Neural cell (in vitro differentiated cells): ENCODE data around the gene PXK. TPM values are rescaled to one million over a fixed set of nuclear protein-coding genes. Genes with fewer than 3 reads are reported as not detected.

Source experiments
- H2AFZ ChIP-seq: fragments of 200-600, 300-800 bp; sonication (generic), shearing (Covaris generic); 2 replicates; pipeline ENCODE4 v1.6.0; 2014; ENCODE audit warnings: low read depth, mild to moderate bottlenecking, antibody characterized with exemption, low read length, moderate library complexity
- H3F3A ChIP-seq: fragments of 200-600 bp; shearing (Covaris generic); 2 replicates; pipeline ENCODE4 v1.6.1; 2016; ENCODE audit warnings: mild to moderate bottlenecking, moderate library complexity, mixed read lengths, antibody characterized with exemption, low read length; ENCODE audit not compliant: insufficient read depth, poor library complexity, severe bottlenecking
- H3K27ac ChIP-seq: fragments of 200-600, 300-800 bp; sonication (generic), shearing (Covaris generic); 2 replicates; pipeline ENCODE4 v1.5.1; 2014; ENCODE audit warnings: mild to moderate bottlenecking, low read length, moderate library complexity
- H3K27me3 ChIP-seq: fragments of 300-800, 200-600 bp; sonication (generic), shearing (Covaris generic); 2 replicates; pipeline ENCODE4 v1.6.0; 2014; ENCODE audit warnings: mild to moderate bottlenecking, low read depth, low read length, moderate library complexity; ENCODE audit not compliant: insufficient read depth
- H3K36me3 ChIP-seq: fragments of 300-800, 200-600 bp; sonication (generic), shearing (Covaris generic); 2 replicates; pipeline ENCODE4 v1.5.1; 2014; ENCODE audit warnings: mild to moderate bottlenecking, antibody characterized with exemption, low read length, moderate library complexity; ENCODE audit not compliant: insufficient read depth
- H3K4me2 ChIP-seq: fragments of 300-800, 200-600 bp; sonication (generic), shearing (Covaris generic); 2 replicates; pipeline ENCODE4 v1.6.0; 2014; ENCODE audit warnings: mild to moderate bottlenecking, low read length
- H3K4me3 ChIP-seq: fragments of 300-800, 200-600 bp; sonication (generic), shearing (Covaris generic); 2 replicates; pipeline ENCODE4 v1.5.1; 2014; ENCODE audit warnings: mild to moderate bottlenecking, low read length, moderate library complexity
- H3K79me2 ChIP-seq: fragments of 200-600 bp; shearing (Covaris generic); replicated peaks from 2 replicates; pipeline ENCODE4 v1.6.0; 2014; ENCODE audit warnings: mild to moderate bottlenecking, low read length, moderate library complexity; ENCODE audit not compliant: insufficient read depth
- H3K9ac ChIP-seq: fragments of 300-800, 200-600 bp; sonication (generic), shearing (Covaris generic); 2 replicates; pipeline ENCODE4 v1.6.1; 2016; ENCODE audit warnings: mild to moderate bottlenecking, low read length, mixed read lengths
- H3K9me2 ChIP-seq: fragments of 200-600 bp; shearing (Covaris generic); 2 replicates; pipeline ENCODE4 v1.6.1; 2016; ENCODE audit warnings: mild to moderate bottlenecking, low read length, mixed read lengths; ENCODE audit not compliant: insufficient read depth
- H3K9me3 ChIP-seq: fragments of 200-600, 300-800 bp; sonication (generic), shearing (Covaris generic); 2 replicates; pipeline ENCODE4 v1.6.1; 2016; ENCODE audit warnings: mild to moderate bottlenecking, mixed run types, low read length, moderate library complexity, mixed read lengths
- H4K20me1 ChIP-seq: fragments of 200-600 bp; shearing (Covaris generic); 2 replicates; pipeline ENCODE4 v1.6.1; 2016; ENCODE audit warnings: mild to moderate bottlenecking, mixed run types; ENCODE audit not compliant: insufficient read depth
- EP300 ChIP-seq: fragments of 450-650 bp; conservative IDR thresholded peaks from 2 replicates; pipeline ENCODE4 v1.6.1; 2014; ENCODE audit warnings: antibody characterized with exemption, mild to moderate bottlenecking, moderate library complexity; ENCODE audit not compliant: poor library complexity, severe bottlenecking
- EZH2 ChIP-seq: fragments of 200-600, 300-800 bp; shearing (Covaris generic), sonication (generic); IDR thresholded peaks from 2 replicates; pipeline ENCODE4 v1.6.1; 2014; ENCODE audit warnings: antibody characterized with exemption, low read length, borderline replicate concordance, mild to moderate bottlenecking; ENCODE audit not compliant: insufficient read depth, poor library complexity, severe bottlenecking
- MXI1 ChIP-seq: fragments of 450-650 bp; conservative IDR thresholded peaks from 2 replicates; pipeline ENCODE4 v1.6.1; 2014; ENCODE audit warnings: antibody characterized with exemption, mild to moderate bottlenecking; ENCODE audit not compliant: poor library complexity, severe bottlenecking
- POLR2AphosphoS5 ChIP-seq: IDR thresholded peaks from 2 replicates; pipeline ENCODE4 v1.6.1; 2012
- RAD21 ChIP-seq: fragments of 450-650 bp; conservative IDR thresholded peaks from 2 replicates; pipeline ENCODE4 v1.6.1; 2014; ENCODE audit warnings: antibody characterized with exemption, mild to moderate bottlenecking, moderate library complexity
- SMC3 ChIP-seq: fragments of 450-650 bp; conservative IDR thresholded peaks from 2 replicates; pipeline ENCODE4 v1.6.1; 2014; ENCODE audit warnings: antibody characterized with exemption, mild to moderate bottlenecking, moderate library complexity; ENCODE audit not compliant: poor library complexity
- TAF1 ChIP-seq: IDR thresholded peaks from 2 replicates; pipeline ENCODE4 v1.6.1; 2012; ENCODE audit warnings: low read depth
- polyA plus RNA-seq: library from polyadenylated mRNA; depleted of rRNA; stranded (reverse); fragments of >200 nt; gene quantifications from 2 replicates; pipeline ENCODE4 v1.2.3, GENCODE V29; 2014
- TF ChIP-seq, protein P1 (sequence below): fragments of 450-650 bp; IDR thresholded peaks from 2 replicates; pipeline ENCODE4 v1.5.1; 2014; ENCODE audit warnings: antibody characterized with exemption, mild to moderate bottlenecking, moderate library complexity; ENCODE audit not compliant: poor library complexity, severe bottlenecking
- TF ChIP-seq, protein P2 (sequence below): IDR thresholded peaks from 2 replicates; pipeline ENCODE4 v1.6.1; 2012; ENCODE audit warnings: borderline replicate concordance

PXK gene
- polyA plus RNA-seq, 1 donor from 2014 or later = 37.7 TPM

DNA sequence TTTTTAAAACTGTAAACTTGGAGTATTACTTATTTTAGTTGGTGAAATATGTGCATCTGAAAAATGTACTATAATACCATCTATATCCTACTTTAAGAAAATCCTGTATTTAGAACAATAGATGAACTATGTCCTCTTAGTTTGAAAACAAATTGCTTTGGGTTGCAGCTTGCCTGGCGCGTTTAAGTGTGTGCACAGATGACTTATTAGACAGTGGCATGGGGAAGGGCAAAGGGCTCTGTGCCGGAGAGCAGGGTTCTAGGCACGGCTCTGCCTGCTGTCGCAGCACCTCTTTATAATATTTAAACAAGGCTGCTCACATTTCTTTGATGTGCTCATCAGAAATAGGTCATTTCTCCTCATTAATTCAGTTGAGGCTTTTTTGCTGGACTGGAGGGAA lies 10.0 kb downstream of the PXK start:
- Histone ChIP-seq H3F3A (no peaks in the 10 kb centered on the region), H3K4me2 (no peak overlapping the region), H3K79me2 (no peaks in the 10 kb centered on the region), H3K36me3 (no peaks in the 10 kb centered on the region), H3K4me3 (no peak overlapping the region), H3K9me3 (no peaks in the 10 kb centered on the region), H3K27ac (no peak overlapping the region), H4K20me1 (no peaks in the 10 kb centered on the region), H3K9me2 (no peaks in the 10 kb centered on the region), H3K9ac (no peak overlapping the region), H3K27me3 (no peaks in the 10 kb centered on the region), H2AFZ (no peak overlapping the region)
- TF ChIP-seq SMC3 = no peak
- TF ChIP-seq EZH2 = no peak
- TF ChIP-seq, protein P1, sequence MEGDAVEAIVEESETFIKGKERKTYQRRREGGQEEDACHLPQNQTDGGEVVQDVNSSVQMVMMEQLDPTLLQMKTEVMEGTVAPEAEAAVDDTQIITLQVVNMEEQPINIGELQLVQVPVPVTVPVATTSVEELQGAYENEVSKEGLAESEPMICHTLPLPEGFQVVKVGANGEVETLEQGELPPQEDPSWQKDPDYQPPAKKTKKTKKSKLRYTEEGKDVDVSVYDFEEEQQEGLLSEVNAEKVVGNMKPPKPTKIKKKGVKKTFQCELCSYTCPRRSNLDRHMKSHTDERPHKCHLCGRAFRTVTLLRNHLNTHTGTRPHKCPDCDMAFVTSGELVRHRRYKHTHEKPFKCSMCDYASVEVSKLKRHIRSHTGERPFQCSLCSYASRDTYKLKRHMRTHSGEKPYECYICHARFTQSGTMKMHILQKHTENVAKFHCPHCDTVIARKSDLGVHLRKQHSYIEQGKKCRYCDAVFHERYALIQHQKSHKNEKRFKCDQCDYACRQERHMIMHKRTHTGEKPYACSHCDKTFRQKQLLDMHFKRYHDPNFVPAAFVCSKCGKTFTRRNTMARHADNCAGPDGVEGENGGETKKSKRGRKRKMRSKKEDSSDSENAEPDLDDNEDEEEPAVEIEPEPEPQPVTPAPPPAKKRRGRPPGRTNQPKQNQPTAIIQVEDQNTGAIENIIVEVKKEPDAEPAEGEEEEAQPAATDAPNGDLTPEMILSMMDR = no peak
- TF ChIP-seq, protein P2, sequence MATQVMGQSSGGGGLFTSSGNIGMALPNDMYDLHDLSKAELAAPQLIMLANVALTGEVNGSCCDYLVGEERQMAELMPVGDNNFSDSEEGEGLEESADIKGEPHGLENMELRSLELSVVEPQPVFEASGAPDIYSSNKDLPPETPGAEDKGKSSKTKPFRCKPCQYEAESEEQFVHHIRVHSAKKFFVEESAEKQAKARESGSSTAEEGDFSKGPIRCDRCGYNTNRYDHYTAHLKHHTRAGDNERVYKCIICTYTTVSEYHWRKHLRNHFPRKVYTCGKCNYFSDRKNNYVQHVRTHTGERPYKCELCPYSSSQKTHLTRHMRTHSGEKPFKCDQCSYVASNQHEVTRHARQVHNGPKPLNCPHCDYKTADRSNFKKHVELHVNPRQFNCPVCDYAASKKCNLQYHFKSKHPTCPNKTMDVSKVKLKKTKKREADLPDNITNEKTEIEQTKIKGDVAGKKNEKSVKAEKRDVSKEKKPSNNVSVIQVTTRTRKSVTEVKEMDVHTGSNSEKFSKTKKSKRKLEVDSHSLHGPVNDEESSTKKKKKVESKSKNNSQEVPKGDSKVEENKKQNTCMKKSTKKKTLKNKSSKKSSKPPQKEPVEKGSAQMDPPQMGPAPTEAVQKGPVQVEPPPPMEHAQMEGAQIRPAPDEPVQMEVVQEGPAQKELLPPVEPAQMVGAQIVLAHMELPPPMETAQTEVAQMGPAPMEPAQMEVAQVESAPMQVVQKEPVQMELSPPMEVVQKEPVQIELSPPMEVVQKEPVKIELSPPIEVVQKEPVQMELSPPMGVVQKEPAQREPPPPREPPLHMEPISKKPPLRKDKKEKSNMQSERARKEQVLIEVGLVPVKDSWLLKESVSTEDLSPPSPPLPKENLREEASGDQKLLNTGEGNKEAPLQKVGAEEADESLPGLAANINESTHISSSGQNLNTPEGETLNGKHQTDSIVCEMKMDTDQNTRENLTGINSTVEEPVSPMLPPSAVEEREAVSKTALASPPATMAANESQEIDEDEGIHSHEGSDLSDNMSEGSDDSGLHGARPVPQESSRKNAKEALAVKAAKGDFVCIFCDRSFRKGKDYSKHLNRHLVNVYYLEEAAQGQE = no peak
- TF ChIP-seq RAD21 = no peak
- no peak for TF ChIP-seq EP300
- no peak for TF ChIP-seq MXI1
- TF ChIP-seq POLR2AphosphoS5 = no peak
- TF ChIP-seq TAF1 = no peak

DNA sequence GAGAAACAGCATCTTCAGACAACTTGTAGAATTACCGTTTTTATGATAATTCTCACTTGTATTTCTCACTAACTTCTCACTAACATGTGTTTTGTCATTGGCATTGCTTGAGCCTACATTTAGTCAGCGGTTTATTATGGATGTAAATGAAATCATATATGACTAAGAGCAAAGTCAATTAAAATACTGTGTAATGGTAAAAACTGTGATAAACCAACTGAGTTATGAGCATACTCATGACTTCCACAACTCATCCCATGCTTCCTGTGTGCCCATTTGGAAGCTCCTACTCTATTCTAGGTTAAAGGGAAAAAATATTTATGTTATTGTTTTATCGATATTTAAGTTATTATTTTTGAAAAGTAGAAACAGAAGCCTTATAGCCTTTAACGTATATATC lies 12.8 kb downstream of the PXK start:
- Histone ChIP-seq H3K36me3 (no peaks in the 10 kb centered on the region), H3K9me3 (no peaks in the 10 kb centered on the region), H3K4me2 (no peak overlapping the region), H3K79me2 (no peaks in the 10 kb centered on the region), H3K9me2 (no peaks in the 10 kb centered on the region), H3F3A (no peaks in the 10 kb centered on the region), H4K20me1 (no peaks in the 10 kb centered on the region), H3K27ac (no peak overlapping the region), H3K4me3 (no peak overlapping the region), H2AFZ (no peak overlapping the region), H3K9ac (no peak overlapping the region), H3K27me3 (no peaks in the 10 kb centered on the region)
- no peak for TF ChIP-seq TAF1
- TF ChIP-seq, protein P1 = no peak
- TF ChIP-seq EZH2 = no peak
